GM19438 (cell line): ENCODE data around the gene ZNF655.
"Not testable (repeated sequence)": the region's sequence is repeated elsewhere in the genome, so short reads cannot be mapped to it uniquely, and the experiment has no call there.

Experiments
- ATAC-seq: cut with Tn5 transposase; IDR thresholded peaks from one replicate; pipeline ENCODE4 v1.9.1; 2021; ENCODE audit warnings: low read depth; ENCODE audit not compliant: unreplicated experiment

Gene ZNF655

GRCh38 chr7:99560834-99561736 lies 2.6 kb downstream of the ZNF655 start:
- no peak for ATAC-seq

GRCh38 chr7:99561737-99562051 lies 3.3 kb downstream of the ZNF655 start:
- ATAC-seq: no peak

DNA sequence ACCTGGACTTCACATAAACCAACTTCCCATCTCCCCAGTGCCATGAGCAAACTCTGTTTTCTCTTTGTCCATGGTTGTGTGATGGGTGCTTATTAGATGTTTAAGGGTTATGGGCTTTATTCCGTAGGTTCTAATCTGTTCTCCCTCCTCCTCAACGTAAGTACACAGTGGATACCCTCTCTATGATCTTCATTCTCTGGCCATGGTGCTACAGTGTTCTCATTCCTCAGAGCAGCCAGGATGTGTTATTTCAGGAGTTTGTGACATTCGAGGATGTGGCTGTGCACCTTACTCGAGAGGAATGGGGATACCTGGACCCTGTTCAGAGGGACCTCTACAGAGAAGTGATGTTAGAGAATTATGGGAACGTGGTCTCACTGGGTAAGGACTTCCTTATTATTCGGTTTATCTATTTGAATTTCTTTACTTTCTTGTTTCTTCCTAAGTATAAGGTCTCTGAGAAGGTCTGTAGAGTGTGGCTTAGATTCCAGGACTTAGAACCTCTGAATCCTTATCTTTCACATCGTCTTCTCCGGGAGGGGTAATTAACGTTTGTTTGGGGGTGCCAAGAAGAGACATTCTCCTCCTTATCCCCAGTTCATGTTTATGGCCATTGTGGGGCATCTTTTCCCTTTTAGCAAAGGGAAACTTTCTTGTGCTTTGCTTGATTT lies 3.8 kb downstream of the ZNF655 start:
- ATAC-seq: no peak

DNA sequence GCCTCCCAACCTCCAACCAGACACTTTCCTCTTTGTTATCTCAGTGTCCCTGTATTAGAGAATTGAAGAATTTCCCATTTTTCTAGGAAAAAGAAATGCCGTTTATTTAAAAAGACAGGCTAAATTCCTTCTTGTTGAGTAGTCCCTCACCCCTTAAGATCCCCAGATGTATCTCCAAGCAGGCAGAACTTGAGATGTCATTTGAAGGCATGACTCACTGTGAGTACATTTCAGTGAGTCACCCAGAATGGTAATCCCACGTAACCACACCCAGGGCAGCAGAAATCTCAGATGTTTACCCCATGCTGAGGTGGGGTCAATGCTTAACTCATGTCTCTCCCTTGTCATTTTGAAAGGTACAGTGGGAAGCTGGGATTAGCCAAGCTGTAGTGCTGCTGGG lies 4.4 kb downstream of the ZNF655 start:
- ATAC-seq: no peak

- no peak for ATAC-seq
These were observed 5.2 kb downstream of the ZNF655 start for GRCh38 chr7:99563650-99564049.

GRCh38 chr7:99568770-99569169 lies 10.3 kb downstream of the ZNF655 start:
- not testable (repeated sequence) for ATAC-seq

DNA sequence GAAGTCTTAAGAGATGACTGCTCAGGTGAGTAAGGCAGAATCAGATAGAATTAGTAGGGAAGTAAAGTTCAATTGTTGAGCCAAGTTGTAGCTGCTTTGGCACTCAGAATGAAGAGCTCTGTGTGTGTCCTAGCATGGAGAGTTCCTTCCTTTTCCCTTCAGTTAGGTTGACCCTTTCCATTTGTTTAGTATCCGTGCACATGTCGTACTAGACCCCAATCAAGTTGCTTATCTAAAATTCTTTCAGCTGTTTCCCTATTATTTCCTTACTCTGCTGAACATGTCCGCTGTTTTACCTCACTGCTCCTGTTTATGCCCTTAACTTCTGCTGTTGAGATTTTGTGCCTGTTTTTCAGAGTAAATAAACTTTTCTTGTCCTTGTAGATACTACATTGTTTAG lies 13.3 kb downstream of the ZNF655 start:
- no peak for ATAC-seq

DNA sequence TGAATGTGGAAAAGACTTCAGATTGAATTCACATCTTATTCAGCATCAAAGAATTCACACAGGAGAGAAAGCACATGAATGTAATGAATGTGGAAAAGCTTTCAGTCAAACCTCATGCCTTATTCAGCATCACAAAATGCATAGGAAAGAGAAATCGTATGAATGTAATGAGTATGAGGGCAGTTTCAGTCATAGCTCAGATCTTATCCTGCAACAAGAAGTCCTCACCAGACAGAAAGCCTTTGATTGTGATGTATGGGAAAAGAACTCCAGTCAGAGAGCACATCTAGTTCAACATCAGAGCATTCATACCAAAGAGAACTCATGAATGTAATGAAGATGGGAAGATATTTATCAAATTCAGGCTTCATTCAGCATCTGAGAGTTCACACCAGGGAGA lies 14.8 kb downstream of the ZNF655 start:
- ATAC-seq: no peak

GRCh38 chr7:99576251-99576650 lies 17.8 kb downstream of the ZNF655 start:
- ATAC-seq: no peak

DNA sequence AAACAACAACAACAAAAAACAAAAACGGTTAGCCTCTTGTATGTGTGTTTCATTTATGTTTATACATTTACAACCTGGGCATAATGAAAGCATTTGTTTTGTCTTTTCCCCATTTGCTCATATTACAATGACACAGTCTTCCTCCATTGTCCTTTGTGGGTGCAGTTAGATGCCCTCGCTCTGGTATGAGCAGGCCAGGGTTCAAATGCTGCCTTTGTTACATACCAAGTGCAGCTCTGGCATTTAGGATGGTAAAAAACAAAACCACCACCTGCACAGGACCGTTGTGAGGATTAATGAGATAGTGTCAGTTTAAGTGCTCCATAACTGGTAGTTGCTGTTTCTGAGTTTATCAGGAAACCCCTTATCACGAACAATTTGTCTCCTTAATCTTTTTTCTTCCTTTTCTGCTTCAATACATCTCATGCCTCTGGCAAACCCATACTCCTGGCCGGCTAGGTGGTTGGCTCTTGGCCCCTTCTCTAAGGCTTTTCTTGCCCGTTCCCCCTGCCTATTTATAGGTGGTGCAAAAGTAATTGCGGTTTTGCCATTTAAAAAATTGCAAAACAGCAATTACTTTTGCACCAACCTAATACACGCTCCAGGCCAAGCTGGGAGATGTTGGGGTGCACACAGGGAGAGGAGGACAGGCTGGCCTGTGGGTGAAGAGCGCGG lies 21.0 kb downstream of the ZNF655 start:
- no peak for ATAC-seq

DNA sequence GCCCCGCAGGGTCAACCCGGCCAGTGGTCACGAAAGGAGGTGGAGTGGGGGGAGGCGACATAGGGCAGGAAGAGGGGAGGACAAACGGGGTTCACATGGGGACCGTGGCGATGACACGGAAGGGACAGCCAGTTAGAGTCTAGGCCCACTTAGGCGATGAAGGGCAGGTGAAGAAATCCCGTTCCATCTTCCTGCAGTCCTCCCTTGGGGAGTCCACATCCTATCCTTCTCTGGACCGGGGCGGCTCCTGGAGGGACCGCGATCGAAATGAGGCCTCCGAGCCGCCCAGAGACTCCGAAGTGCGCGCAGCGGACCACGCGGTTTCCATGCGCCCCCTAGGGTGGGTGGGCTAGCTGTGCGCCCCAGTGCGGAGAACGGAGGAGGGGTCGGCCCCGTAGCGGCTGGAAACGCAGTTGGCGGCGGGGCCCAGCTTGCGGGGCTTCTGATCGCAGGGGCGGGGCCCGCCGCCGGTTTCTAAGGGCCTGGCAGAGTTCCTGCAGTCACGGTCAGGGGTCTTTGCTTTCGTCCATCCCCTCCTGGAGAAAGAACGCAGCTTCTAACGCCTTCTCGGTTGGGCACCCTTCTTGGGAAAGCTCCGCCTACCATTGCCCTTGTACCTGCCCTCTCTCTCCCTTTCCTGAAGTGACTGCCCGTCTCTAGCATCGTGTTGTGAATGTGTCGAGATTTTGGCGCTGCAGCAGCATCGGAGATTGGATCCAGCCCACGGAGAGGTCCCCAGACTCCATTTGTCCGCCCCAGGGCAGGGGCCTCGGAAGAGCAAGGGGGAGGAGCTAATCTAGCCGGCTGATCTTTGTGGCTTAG lies 21.7 kb downstream of the ZNF655 start:
- ATAC-seq: no peak

DNA sequence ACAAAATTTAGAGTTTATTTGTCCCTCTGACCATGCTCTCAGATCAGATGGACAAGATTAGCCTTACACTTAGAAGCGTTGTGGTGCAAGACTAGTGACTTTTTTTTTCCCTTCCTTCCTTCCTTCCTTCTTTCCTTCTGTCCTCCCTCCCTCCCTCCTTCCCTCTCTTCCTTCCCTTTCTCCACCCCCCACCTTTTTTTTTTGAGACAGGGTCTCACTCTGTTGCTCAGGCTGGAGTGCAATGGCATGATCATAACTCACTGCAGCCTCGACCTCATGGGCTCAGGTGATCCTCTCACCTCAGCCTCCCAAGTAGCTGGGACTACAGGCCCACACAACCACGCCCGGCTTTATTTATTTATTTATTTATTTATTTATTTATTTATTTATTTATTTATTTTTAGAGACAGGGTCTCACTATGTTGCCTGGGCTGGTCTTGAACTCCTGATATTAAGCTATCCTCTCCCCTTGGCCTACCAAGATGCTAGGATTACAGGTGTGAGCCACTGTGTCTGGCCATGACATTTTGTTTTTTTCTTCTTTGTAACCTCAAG lies 22.4 kb downstream of the ZNF655 start:
- not testable (repeated sequence) for ATAC-seq

DNA sequence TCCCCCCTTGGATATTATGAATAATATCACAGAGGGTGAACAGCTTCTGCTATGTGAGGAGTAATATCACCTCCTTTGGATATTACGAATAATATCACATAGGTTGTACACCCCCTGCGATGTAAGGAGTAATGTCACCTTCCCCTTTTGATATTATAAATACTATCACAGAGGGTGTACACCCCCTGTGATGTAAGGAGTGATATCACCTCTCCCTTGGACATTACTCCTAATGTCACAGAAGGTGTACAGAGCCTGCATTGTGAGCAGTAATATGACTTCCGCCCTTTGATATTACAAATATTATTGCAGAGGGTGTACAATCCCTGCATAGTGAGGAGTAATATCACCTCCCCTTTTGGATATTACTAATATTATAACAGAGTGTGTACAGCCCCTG lies 30.4 kb downstream of the ZNF655 start:
- no peak for ATAC-seq

DNA sequence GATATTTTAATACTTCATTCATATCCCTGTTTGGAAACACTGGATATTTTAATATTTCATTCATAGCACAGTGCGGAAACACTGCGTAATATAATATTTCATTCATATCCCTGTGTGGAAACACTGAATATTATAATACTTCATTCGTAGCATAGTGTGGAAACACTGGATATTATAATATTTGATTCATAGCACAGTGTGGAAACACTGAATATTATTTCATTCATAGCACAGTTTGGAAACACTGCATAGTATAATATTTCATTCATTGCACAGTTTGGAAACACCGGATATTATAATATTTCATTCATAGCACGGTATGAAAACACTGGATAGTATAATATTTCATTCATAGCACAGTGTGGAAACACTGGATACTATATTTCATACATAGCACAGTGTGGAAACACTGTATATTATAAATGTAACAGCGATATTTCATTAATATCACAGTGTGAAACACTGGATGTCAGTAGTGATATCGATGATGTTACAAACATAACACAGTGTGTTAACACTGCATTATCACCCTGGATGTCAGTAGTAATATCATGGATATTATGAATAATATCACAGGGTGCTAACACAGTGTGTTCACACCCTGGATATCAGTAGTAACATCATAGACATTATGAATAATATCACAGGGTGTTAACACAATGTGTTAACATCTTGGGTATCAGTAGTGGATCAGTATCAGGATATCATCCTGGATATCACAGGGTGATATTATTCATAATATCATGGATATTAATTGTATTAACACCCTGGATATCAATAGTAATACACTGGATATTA lies 36.7 kb downstream of the ZNF655 start:
- ATAC-seq: no peak

GRCh38 chr7:99596408-99596955 lies 38.0 kb downstream of the ZNF655 start:
- ATAC-seq: no peak

- ATAC-seq: no peak
These were observed 39.5 kb downstream of the ZNF655 start, which contains the start of gene TMEM225B for GRCh38 chr7:99597762-99598501. TMEM225B (plus strand) TSS chr7:99598267; CDS start chr7:99604389, 6,122 bp downstream.

DNA sequence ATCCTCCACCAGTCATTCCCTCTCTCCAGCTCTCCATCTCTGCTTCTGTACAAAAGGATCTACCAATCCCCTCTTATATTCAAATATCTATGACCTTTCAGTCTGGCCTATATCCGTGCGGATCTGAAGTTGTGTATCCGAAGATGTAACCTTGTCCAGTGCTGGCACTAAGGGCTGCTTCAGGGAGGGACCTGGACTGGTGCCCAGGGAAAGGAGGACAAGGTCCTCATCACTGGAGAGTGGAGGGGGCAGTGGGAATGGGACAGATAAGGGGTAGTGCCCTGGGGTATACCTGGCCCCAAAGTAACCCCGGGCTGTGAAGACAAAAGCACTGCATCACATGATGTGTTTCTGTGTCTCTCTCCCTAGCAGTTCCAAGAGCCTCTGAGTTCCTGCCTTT lies 41.4 kb downstream of the ZNF655 start:
- no peak for ATAC-seq

- ATAC-seq: no peak
These were observed 43.3 kb downstream of the ZNF655 start for GRCh38 chr7:99601656-99602310.
